SK-N-SH (cell line): Measurements from ENCODE around the gene KCNF1. TPM values are rescaled to one million over a fixed set of nuclear protein-coding genes. Genes with fewer than 3 reads are reported as not detected.

Experiments
- CTCF ChIA-PET: fragments of 300-600, 350-600 bp; formaldehyde crosslinking; extraction: SDS; loops from one replicate; lab custom pipeline; 2021; lab: Yijun Ruan, JAX
- POLR2A ChIA-PET: fragments of 350-600 bp; sonication (Branson Sonifier 250); formaldehyde crosslinking; extraction: SDS; loops from one replicate; lab custom pipeline; 2020; ENCODE audit warnings: antibody characterized with exemption, inconsistent platforms; lab: Yijun Ruan, JAX
- DNase-seq: peaks from one replicate; pipeline ENCODE4 v3.0.0; 2012
- H2AFZ ChIP-seq: fragments of 200-600 bp; sonication (generic); 2 replicates; pipeline ENCODE4 v1.8.1; 2016; ENCODE audit warnings: antibody characterized with exemption, mild to moderate bottlenecking, low read depth
- H3F3A ChIP-seq: fragments of 200-600 bp; sonication (generic); replicated peaks from 2 replicates; pipeline ENCODE3; 2016; ENCODE audit warnings: antibody characterized with exemption, mild to moderate bottlenecking; ENCODE audit not compliant: insufficient read depth
- H3K27ac ChIP-seq, 2 experiments: fragments of 200-500 bp in 1 of 2; fragments of 200-600 bp in 1 of 2; sonication (Bioruptor generic) in 1 of 2; sonication (generic), shearing (Covaris generic) in 1 of 2; 2 replicates each; pipeline versions ENCODE4 v1.5.1 to v1.6.1; 2014 to 2016; ENCODE audit warnings: low read depth in 2 of 2, inconsistent platforms in 1 of 2, low read length in 1 of 2, mild to moderate bottlenecking in 1 of 2, mixed read lengths in 1 of 2
- H3K27me3 ChIP-seq: fragments of 200-600 bp; sonication (generic), shearing (Covaris generic); 2 replicates; pipeline ENCODE4 v1.6.1; 2016; ENCODE audit warnings: mixed run types; ENCODE audit not compliant: insufficient read depth
- H3K36me3 ChIP-seq, 2 experiments: fragments of 200-500 bp in 1 of 2; fragments of 200-600 bp in 1 of 2; sonication (Bioruptor generic) in 1 of 2; sonication (generic) in 1 of 2; replicated peaks in 1 of 2; 2 replicates each; pipeline versions ENCODE3 to v1.5.1; 2014 to 2016; ENCODE audit warnings: low read length in 1 of 2, mild to moderate bottlenecking in 1 of 2; ENCODE audit not compliant: insufficient read depth in 2 of 2, control insufficient read depth in 1 of 2
- H3K4me1 ChIP-seq, 2 experiments: fragments of 200-500 bp in 1 of 2; fragments of 200-600 bp in 1 of 2; sonication (Bioruptor generic) in 1 of 2; sonication (generic), shearing (Covaris generic) in 1 of 2; 2 replicates each; pipeline versions ENCODE4 v1.5.1 to v1.6.1; 2014 to 2016; ENCODE audit warnings: low read depth in 1 of 2, low read length in 1 of 2, mixed run types in 1 of 2; ENCODE audit not compliant: insufficient read depth in 2 of 2, control insufficient read depth in 1 of 2
- H3K4me2 ChIP-seq: fragments of 200-600 bp; sonication (generic), shearing (Covaris generic); 2 replicates; pipeline ENCODE4 v1.6.1; 2017; ENCODE audit warnings: mixed run types
- H3K4me3 ChIP-seq, 2 experiments: fragments of 200-500 bp in 1 of 2; fragments of 200-600 bp in 1 of 2; sonication (Bioruptor generic) in 1 of 2; sonication (generic), shearing (Covaris generic) in 1 of 2; 2 replicates each; pipeline versions ENCODE4 v1.5.1 to v1.8.1; 2014 to 2016; ENCODE audit warnings: low read depth in 2 of 2, inconsistent platforms in 1 of 2, low read length in 1 of 2, mild to moderate bottlenecking in 1 of 2, mixed read lengths in 1 of 2, moderate library complexity in 1 of 2
- H3K79me2 ChIP-seq: fragments of 200-600 bp; sonication (generic); 2 replicates; pipeline ENCODE4 v1.8.1; 2017; ENCODE audit warnings: mild to moderate bottlenecking; ENCODE audit not compliant: insufficient read depth
- H3K9ac ChIP-seq: fragments of 200-600 bp; sonication (generic); 2 replicates; pipeline ENCODE4 v1.6.1; 2017; ENCODE audit warnings: mixed run types
- H3K9me2 ChIP-seq: fragments of 200-600 bp; sonication (generic); 2 replicates; pipeline ENCODE4 v1.6.1; 2017; ENCODE audit warnings: mixed run types
- H3K9me3 ChIP-seq: fragments of 200-600 bp; sonication (generic); 2 replicates; pipeline ENCODE4 v1.6.1; 2017; ENCODE audit warnings: mixed run types, mild to moderate bottlenecking, moderate library complexity
- H4K20me1 ChIP-seq: fragments of 200-600 bp; sonication (generic); 2 replicates; pipeline ENCODE4 v1.6.1; 2017; ENCODE audit warnings: mild to moderate bottlenecking, mixed run types; ENCODE audit not compliant: insufficient read depth
- EZH2phosphoT487 ChIP-seq: fragments of 200-600 bp; sonication (generic); IDR thresholded peaks from 2 replicates; pipeline ENCODE4 v1.6.1; 2017; ENCODE audit warnings: low read depth, mixed run types, mild to moderate bottlenecking, antibody characterized with exemption, moderate library complexity, borderline replicate concordance
- FOXJ3 ChIP-seq: sonication (generic); formaldehyde crosslinking; IDR thresholded peaks from 2 replicates; pipeline ENCODE4 v1.5.1; 2020; ENCODE audit warnings: mild to moderate bottlenecking, missing genetic modification reagents
- FOXM1 ChIP-seq: IDR thresholded peaks from 2 replicates; pipeline ENCODE4 v1.4.0; 2012; ENCODE audit warnings: low read depth, mild to moderate bottlenecking
- GATA2 ChIP-seq: sonication (generic); formaldehyde crosslinking; IDR thresholded peaks from 2 replicates; pipeline ENCODE4 v1.5.0; 2020; ENCODE audit warnings: mild to moderate bottlenecking, missing genetic modification reagents
- JUND ChIP-seq: IDR thresholded peaks from 2 replicates; pipeline ENCODE4 v1.4.0; 2012
- MEF2A ChIP-seq: IDR thresholded peaks from 2 replicates; pipeline ENCODE4 v1.4.0; 2012; ENCODE audit warnings: low read depth, borderline replicate concordance
- NRF1 ChIP-seq: IDR thresholded peaks from 2 replicates; pipeline ENCODE4 v1.6.1; 2012; ENCODE audit warnings: low read depth, mild to moderate bottlenecking, low read length
- POLR2AphosphoS5 ChIP-seq: IDR thresholded peaks from 2 replicates; pipeline ENCODE4 v1.6.1; 2012; ENCODE audit warnings: low read depth, low read length
- RAD21 ChIP-seq: IDR thresholded peaks from 2 replicates; pipeline ENCODE4 v1.6.1; 2012; ENCODE audit warnings: mild to moderate bottlenecking, low read length
- RFX5 ChIP-seq: IDR thresholded peaks from 2 replicates; pipeline ENCODE4 v1.6.1; 2012; ENCODE audit warnings: mild to moderate bottlenecking, improper control_type of control experiment, low read length
- RXRA ChIP-seq: IDR thresholded peaks from 2 replicates; pipeline ENCODE4 v1.4.0; 2012; ENCODE audit warnings: low read depth, mild to moderate bottlenecking, borderline replicate concordance
- SIN3A ChIP-seq: IDR thresholded peaks from 2 replicates; pipeline ENCODE4 v1.6.1; 2012; ENCODE audit warnings: low read depth, mild to moderate bottlenecking, low read length, moderate library complexity, borderline replicate concordance
- TAF1 ChIP-seq: IDR thresholded peaks from 2 replicates; pipeline ENCODE4 v1.6.1; 2012; ENCODE audit warnings: low read depth, mild to moderate bottlenecking, low read length, moderate library complexity, borderline replicate concordance
- WGBS: methylation state at CpG from one replicate; pipeline ENCODE4 v1.1.6; 2017; ENCODE audit warnings: low lambda C conversion rate; 5-methylcytosine and 5-hydroxymethylcytosine counted together
- polyA plus RNA-seq, 3 experiments: library from polyadenylated mRNA; depleted of rRNA; stranded (reverse); fragments of >200 nt; gene quantifications; 2 replicates each; pipeline ENCODE4 v1.2.3, GENCODE V29; 2012
- TF ChIP-seq, protein P1 (sequence below): IDR thresholded peaks from 2 replicates; pipeline ENCODE4 v1.4.0; 2012; ENCODE audit warnings: low read depth
- TF ChIP-seq, protein P2 (sequence below): IDR thresholded peaks from 2 replicates; pipeline ENCODE4; 2012

KCNF1 gene
- polyA plus RNA-seq, 1 of the 3 experiments (the other 2 are of a cell fraction): 0.23 TPM

DNA sequence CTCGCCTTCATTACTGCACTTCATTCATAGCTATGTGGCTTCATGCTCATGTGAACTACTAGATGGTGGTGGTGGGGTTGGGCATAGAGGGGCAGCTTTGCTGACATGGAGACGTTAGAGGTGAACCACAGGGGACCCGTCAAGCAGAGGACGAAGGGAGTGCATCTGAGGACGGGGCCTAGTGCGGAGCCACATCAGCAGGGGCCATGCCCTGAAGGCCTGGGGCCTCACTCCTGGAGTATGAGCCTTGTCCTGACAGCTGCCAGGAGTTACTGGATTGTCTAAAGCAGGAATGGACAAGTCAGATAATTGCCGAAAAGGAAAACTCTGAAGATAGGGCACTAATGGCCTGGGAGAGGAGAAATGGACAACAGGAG lies 36.4 kb downstream of the KCNF1 start:
- TF ChIP-seq SIN3A: no peak
- no peak for TF ChIP-seq FOXJ3
- TF ChIP-seq TAF1: no peak
- TF ChIP-seq POLR2AphosphoS5: no peak
- TF ChIP-seq, all 33 proteins: peak for 0
- H2AFZ ChIP-seq: no peak overlapping the region
- no peak overlapping the region for H3K9ac ChIP-seq
- H3K9me2 ChIP-seq: no peaks in the 10 kb centered on the region
- H3F3A ChIP-seq: peaks cover 7% of the 10 kb centered on the region
- no peak overlapping the region for H3K4me3 ChIP-seq
- no peak overlapping the region for H3K4me2 ChIP-seq
- POLR2A ChIA-PET: interaction anchor here (0.6 kb wide), 1 partner anchor 14 kb away, joined by 3 read pairs; no protein-coding TSS in a partner anchor
- WGBS: 83% methylated on average over 7 of the region's 7 CpGs
- H3K27ac ChIP-seq: no peak overlapping the region
- H3K36me3 ChIP-seq: no peaks in the 10 kb centered on the region
- DNase-seq: no peak
- H4K20me1 ChIP-seq: no peaks in the 10 kb centered on the region
- no peaks in the 10 kb centered on the region for H3K79me2 ChIP-seq
- peaks cover 4 to 16% of the 10 kb centered on the region in 2 experiments; a peak in 3 of 4 replicates for H3K4me1 ChIP-seq
- CTCF ChIA-PET: interaction anchor here (1.0 to 1.4 kb wide), 3 partner anchors 13 to 38 kb away, joined by 3 read pairs; no protein-coding TSS in a partner anchor
- no peaks in the 10 kb centered on the region for H3K9me3 ChIP-seq
- H3K27me3 ChIP-seq: no peaks in the 10 kb centered on the region; the same call in 1 of the 2 replicates

DNA sequence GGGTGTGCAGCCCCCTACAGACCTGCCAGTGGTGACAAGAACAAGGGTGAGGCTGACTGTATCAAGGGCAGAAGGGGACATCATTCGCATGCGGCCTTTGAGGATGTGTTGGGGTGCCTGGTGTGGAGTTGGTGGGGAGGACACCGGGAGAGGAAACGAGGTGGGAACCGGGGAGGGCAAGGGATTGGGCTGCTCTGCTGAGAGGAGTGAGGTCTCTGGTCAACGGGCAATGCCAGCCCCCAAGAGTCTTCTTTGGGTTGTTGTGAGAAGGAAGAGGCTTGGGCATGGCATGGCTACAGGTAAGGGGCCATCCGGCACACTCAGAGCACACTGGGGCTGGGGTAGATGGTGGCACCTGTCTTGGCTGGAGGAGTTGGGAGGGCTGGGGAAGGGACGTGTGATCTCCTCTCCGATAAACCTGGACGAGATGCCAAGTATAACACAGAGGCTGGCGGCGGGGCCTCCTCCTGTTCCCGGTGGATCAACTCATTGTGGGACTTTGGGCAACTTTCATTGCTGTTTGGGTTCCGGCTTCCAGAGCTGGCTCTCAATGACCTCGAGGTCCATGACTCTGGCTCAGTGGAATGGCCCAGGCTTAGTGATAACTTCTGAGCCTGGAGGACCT lies 37.0 kb downstream of the KCNF1 start:
- H4K20me1 ChIP-seq: no peaks in the 10 kb centered on the region
- ChIA-PET CTCF (interaction anchor here (1.0 to 1.4 kb wide), 3 partner anchors 14 to 39 kb away, joined by 3 read pairs; no protein-coding TSS in a partner anchor), POLR2A (no interaction called here)
- 77% methylated on average over 15 of the region's 15 CpGs for WGBS
- H3F3A ChIP-seq: peaks cover 7% of the 10 kb centered on the region
- H3K27me3 ChIP-seq: no peaks in the 10 kb centered on the region; the same call in 1 of the 2 replicates
- no peak overlapping the region for H3K9ac ChIP-seq
- no peak overlapping the region for H3K4me3 ChIP-seq
- H3K9me2 ChIP-seq: no peaks in the 10 kb centered on the region
- peaks cover 4 to 16% of the 10 kb centered on the region in 2 experiments; a peak in 3 of 4 replicates for H3K4me1 ChIP-seq
- H2AFZ ChIP-seq: no peak overlapping the region
- no peaks in the 10 kb centered on the region for H3K9me3 ChIP-seq
- H3K79me2 ChIP-seq: no peaks in the 10 kb centered on the region
- DNase-seq: no peak
- H3K4me2 ChIP-seq: no peak overlapping the region
- H3K27ac ChIP-seq: no peak overlapping the region
- H3K36me3 ChIP-seq: no peaks in the 10 kb centered on the region
- TF ChIP-seq MEF2A (no peak), GATA2 (no peak)
- TF ChIP-seq, protein P1, sequence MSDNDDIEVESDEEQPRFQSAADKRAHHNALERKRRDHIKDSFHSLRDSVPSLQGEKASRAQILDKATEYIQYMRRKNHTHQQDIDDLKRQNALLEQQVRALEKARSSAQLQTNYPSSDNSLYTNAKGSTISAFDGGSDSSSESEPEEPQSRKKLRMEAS: no peak

DNA sequence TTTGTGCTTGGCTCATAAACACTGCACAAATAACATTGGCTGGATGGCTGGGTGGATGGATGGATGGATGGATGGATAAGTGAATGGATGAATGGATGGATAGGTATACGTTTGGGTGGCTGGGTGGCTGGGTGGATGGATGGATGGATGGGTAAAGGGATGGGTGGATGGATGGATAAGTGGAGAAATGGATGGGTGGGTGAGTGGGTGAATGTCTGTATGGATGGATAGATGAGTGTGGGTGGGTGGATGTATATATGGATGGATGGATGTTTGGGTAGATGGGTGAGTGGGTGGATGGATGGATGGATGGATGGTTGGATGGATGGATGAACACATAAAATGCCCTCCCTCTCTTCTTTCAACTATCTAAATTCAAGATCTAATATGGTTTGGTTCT lies 38.1 kb downstream of the KCNF1 start:
- Histone ChIP-seq H3K4me2 (no peak overlapping the region), H3K9me3 (no peaks in the 10 kb centered on the region), H3K4me1 (peaks cover 4 to 16% of the 10 kb centered on the region in 2 experiments; a peak in 3 of 4 replicates), H3K79me2 (no peaks in the 10 kb centered on the region), H3K27me3 (no peaks in the 10 kb centered on the region; the same call in 1 of the 2 replicates), H3K9ac (no peak overlapping the region), H3K27ac (no peak overlapping the region), H3F3A (peaks cover 7% of the 10 kb centered on the region), H2AFZ (no peak overlapping the region), H3K4me3 (no peak overlapping the region), H4K20me1 (no peaks in the 10 kb centered on the region), H3K9me2 (no peaks in the 10 kb centered on the region), H3K36me3 (no peaks in the 10 kb centered on the region)
- no peak for TF ChIP-seq EZH2phosphoT487
- no peak for TF ChIP-seq RXRA
- TF ChIP-seq, protein P2, sequence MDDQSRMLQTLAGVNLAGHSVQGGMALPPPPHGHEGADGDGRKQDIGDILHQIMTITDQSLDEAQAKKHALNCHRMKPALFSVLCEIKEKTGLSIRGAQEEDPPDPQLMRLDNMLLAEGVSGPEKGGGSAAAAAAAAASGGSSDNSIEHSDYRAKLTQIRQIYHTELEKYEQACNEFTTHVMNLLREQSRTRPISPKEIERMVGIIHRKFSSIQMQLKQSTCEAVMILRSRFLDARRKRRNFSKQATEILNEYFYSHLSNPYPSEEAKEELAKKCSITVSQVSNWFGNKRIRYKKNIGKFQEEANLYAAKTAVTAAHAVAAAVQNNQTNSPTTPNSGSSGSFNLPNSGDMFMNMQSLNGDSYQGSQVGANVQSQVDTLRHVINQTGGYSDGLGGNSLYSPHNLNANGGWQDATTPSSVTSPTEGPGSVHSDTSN: no peak
- no peak for TF ChIP-seq SIN3A
- no peak for TF ChIP-seq NRF1
- TF ChIP-seq RFX5: no peak
- no peak for TF ChIP-seq RAD21
- no peak for TF ChIP-seq GATA2
- no peak for TF ChIP-seq FOXM1
- TF ChIP-seq JUND: no peak
- TF ChIP-seq POLR2AphosphoS5: no peak
- ChIA-PET CTCF (no interaction called here), POLR2A (no interaction called here)
- 18% methylated on average over 1 of the region's 1 CpG for WGBS
- DNase-seq: no peak
